BLaER1 treated with 17β-estradiol and CSF1 and Interleukin-3, amounts not matched to agents 10 nM and 100 nM (cell line): ENCODE results near the gene CNGB1.
"Not testable (repeated sequence)": the region's sequence is repeated elsewhere in the genome, so short reads cannot be mapped to it uniquely, and the experiment has no call there.

Experiments
- H3K27ac ChIP-seq, 11 experiments: shearing (Covaris generic); formaldehyde crosslinking; 2 replicates each; pipeline ENCODE4 v1.8.1; 2022
- H3K27me3 ChIP-seq, 11 experiments: shearing (Covaris generic); formaldehyde crosslinking; 2 replicates each; pipeline ENCODE4 v1.8.1; 2022
- H3K36me3 ChIP-seq, 11 experiments: shearing (Covaris generic); formaldehyde crosslinking; 2 replicates each; pipeline ENCODE4 v1.8.1; 2022
- H3K4me1 ChIP-seq, 10 experiments: shearing (Covaris generic); formaldehyde crosslinking; 2 replicates each; pipeline ENCODE4 v1.8.1; 2022
- H3K4me2 ChIP-seq, 11 experiments: shearing (Covaris generic); formaldehyde crosslinking; 2 replicates each; pipeline ENCODE4 v1.8.1; 2022
- H3K4me3 ChIP-seq, 10 experiments: shearing (Covaris generic); formaldehyde crosslinking; 2 replicates each; pipeline ENCODE4 v1.8.1; 2022
- H3K9ac ChIP-seq, 11 experiments: shearing (Covaris generic); formaldehyde crosslinking; 2 replicates each; pipeline ENCODE4 v1.8.1; 2022
- H3K9me3 ChIP-seq, 11 experiments: shearing (Covaris generic); formaldehyde crosslinking; replicated peaks in 1 of 11; 2 replicates each; pipeline ENCODE4 v1.8.1; 2022
- H4K20me1 ChIP-seq, 11 experiments: shearing (Covaris generic); formaldehyde crosslinking; 2 replicates each; pipeline ENCODE4 v1.8.1; 2022
- Cebpa-rat ChIP-seq, 11 experiments: shearing (Covaris generic); IDR thresholded peaks; 2 replicates each; pipeline ENCODE4 v1.8.1; 2022

CNGB1 gene

GRCh38 chr16:57873218-57873617 is 97.7 kb downstream of the CNGB1 start:
- TF ChIP-seq Cebpa-rat (IDR thresholded peaks at IDR 0.05): no peak
- H3K27me3 ChIP-seq: no peaks in the 10 kb centered on the region
- no peak overlapping the region for H3K9ac ChIP-seq
- no peaks in the 10 kb centered on the region for H3K9me3 ChIP-seq
- no peaks in the 10 kb centered on the region for H4K20me1 ChIP-seq
- H3K36me3 ChIP-seq: no peaks in the 10 kb centered on the region
- peaks cover 0 to 33% (median 9%) of the 10 kb centered on the region in 10 experiments; a peak in 16 of 20 replicates for H3K4me1 ChIP-seq
- H3K27ac ChIP-seq: no peak overlapping the region
- H3K4me2 ChIP-seq: peak overlapping the region in 8 of 11 experiments; percentile 2 to 48 (median 24); a peak in 5 of 22 replicates
- H3K4me3 ChIP-seq: no peak overlapping the region

- H3K9me3 ChIP-seq, H3K9ac ChIP-seq, H3K27me3 ChIP-seq, H3K4me3 ChIP-seq, H3K27ac ChIP-seq, H3K36me3 ChIP-seq, H4K20me1 ChIP-seq: not testable (repeated sequence)
- Histone ChIP-seq H3K4me1 (peaks cover 0 to 33% (median 9%) of the 10 kb centered on the region in 10 experiments; a peak in 16 of 20 replicates), H3K4me2 (peak overlapping the region in 8 of 11 experiments; percentile 2 to 48 (median 24); a peak in 8 of 22 replicates)
These were observed 98.2 kb downstream of the CNGB1 start for GRCh38 chr16:57872764-57873163.

- H3K27me3 ChIP-seq: no peaks in the 10 kb centered on the region
- H3K9me3 ChIP-seq: no peaks in the 10 kb centered on the region
- H3K4me2 ChIP-seq: peak overlapping the region in 3 of 11 experiments; percentile 55 to 64 (median 62); a peak in 5 of 22 replicates
- peaks cover 0 to 33% (median 9%) of the 10 kb centered on the region in 10 experiments; a peak in 16 of 20 replicates for H3K4me1 ChIP-seq
- TF ChIP-seq Cebpa-rat (IDR thresholded peaks at IDR 0.05): no peak
- H3K36me3 ChIP-seq: no peaks in the 10 kb centered on the region
- H3K4me3 ChIP-seq: no peak overlapping the region
- no peaks in the 10 kb centered on the region for H4K20me1 ChIP-seq
- peak overlapping the region in 2 of 11 experiments; percentile 36 to 46; a peak in 3 of 22 replicates for H3K27ac ChIP-seq
- no peak overlapping the region for H3K9ac ChIP-seq
These were observed 99.5 kb downstream of the CNGB1 start for GRCh38 chr16:57871456-57871855.

- Histone ChIP-seq H3K27me3 (no peaks in the 10 kb centered on the region), H3K4me3 (no peak overlapping the region), H4K20me1 (no peaks in the 10 kb centered on the region), H3K9ac (no peak overlapping the region), H3K4me2 (peak overlapping the region in 4 of 11 experiments; percentile 13 to 64 (median 58); a peak in 7 of 22 replicates), H3K27ac (peak overlapping the region in 2 of 11 experiments; percentile 36 to 46; a peak in 3 of 22 replicates), H3K36me3 (no peaks in the 10 kb centered on the region), H3K4me1 (peaks cover 0 to 36% (median 9%) of the 10 kb centered on the region in 10 experiments; a peak in 16 of 20 replicates), H3K9me3 (no peaks in the 10 kb centered on the region)
- TF ChIP-seq Cebpa-rat (IDR thresholded peaks at IDR 0.05): no peak
These were observed 100.0 kb downstream of the CNGB1 start for GRCh38 chr16:57870753-57871454.

GRCh38 chr16:57868913-57869520 is 101.9 kb downstream of the CNGB1 start:
- H3K36me3 ChIP-seq: no peaks in the 10 kb centered on the region
- H3K4me2 ChIP-seq: no peak overlapping the region
- no peak overlapping the region for H3K4me3 ChIP-seq
- TF ChIP-seq Cebpa-rat (IDR thresholded peaks at IDR 0.05): no peak
- no peak overlapping the region for H3K27ac ChIP-seq
- no peaks in the 10 kb centered on the region for H3K27me3 ChIP-seq
- no peaks in the 10 kb centered on the region for H4K20me1 ChIP-seq
- no peak overlapping the region for H3K9ac ChIP-seq
- peaks cover 0 to 39% (median 9%) of the 10 kb centered on the region in 10 experiments; a peak in 16 of 20 replicates for H3K4me1 ChIP-seq
- H3K9me3 ChIP-seq: no peaks in the 10 kb centered on the region

- Histone ChIP-seq H3K27me3 (no peaks in the 10 kb centered on the region), H3K36me3 (no peaks in the 10 kb centered on the region), H3K9me3 (no peaks in the 10 kb centered on the region), H3K9ac (no peak overlapping the region), H3K4me1 (peaks cover 0 to 44% (median 3%) of the 10 kb centered on the region in 10 experiments; a peak in 9 of 20 replicates), H3K4me2 (no peak overlapping the region), H4K20me1 (no peaks in the 10 kb centered on the region), H3K27ac (no peak overlapping the region), H3K4me3 (no peak overlapping the region)
- no peak for TF ChIP-seq Cebpa-rat (IDR thresholded peaks at IDR 0.05)
These were observed 103.8 kb downstream of the CNGB1 start for GRCh38 chr16:57867000-57867561.

GRCh38 chr16:57866529-57866918 is 104.4 kb downstream of the CNGB1 start:
- Histone ChIP-seq H3K4me1 (peaks cover 0 to 39% (median 3%) of the 10 kb centered on the region in 10 experiments; a peak in 9 of 20 replicates), H3K27me3 (no peaks in the 10 kb centered on the region), H3K27ac (no peak overlapping the region), H3K4me3 (no peak overlapping the region), H3K4me2 (no peak overlapping the region), H4K20me1 (no peaks in the 10 kb centered on the region), H3K9me3 (no peaks in the 10 kb centered on the region), H3K36me3 (no peaks in the 10 kb centered on the region), H3K9ac (no peak overlapping the region)
- no peak for TF ChIP-seq Cebpa-rat (IDR thresholded peaks at IDR 0.05)

GRCh38 chr16:57865746-57866528 is 105.0 kb downstream of the CNGB1 start:
- no peaks in the 10 kb centered on the region for H3K9me3 ChIP-seq
- TF ChIP-seq Cebpa-rat (IDR thresholded peaks at IDR 0.05): no peak
- H3K9ac ChIP-seq: no peak overlapping the region
- no peaks in the 10 kb centered on the region for H3K36me3 ChIP-seq
- H3K27me3 ChIP-seq: no peaks in the 10 kb centered on the region
- H3K4me2 ChIP-seq: 0 out of 22 replicates have a peak overlapping the region, but pooled peaks of 1 of the 11 experiments have one; percentile 8
- H3K27ac ChIP-seq: no peak overlapping the region
- H3K4me3 ChIP-seq: no peak overlapping the region
- H4K20me1 ChIP-seq: no peaks in the 10 kb centered on the region
- peaks cover 0 to 33% (median 2%) of the 10 kb centered on the region in 10 experiments; a peak in 9 of 20 replicates for H3K4me1 ChIP-seq
